Head of caudate nucleus (tissue), 42 donors: ENCODE measurements around the gene MRPL21.
A peak's percentile ranks its signal among the peaks of the same experiment; 100 is the strongest.

Source experiments
- DNase-seq, 42 donors: peaks; one replicate each; pipeline versions ENCODE4 v3.0.0 to v3.0.0-alpha.2; 2020 to 2021; ENCODE audit warnings: mixed read lengths in 7 of 42
- intact Hi-C: fragments of 100-400 bp; cut with DNase I; formaldehyde crosslinking; loops from one replicate; pipeline ENCODE4 v1.15.0; 2022

Gene MRPL21

DNA sequence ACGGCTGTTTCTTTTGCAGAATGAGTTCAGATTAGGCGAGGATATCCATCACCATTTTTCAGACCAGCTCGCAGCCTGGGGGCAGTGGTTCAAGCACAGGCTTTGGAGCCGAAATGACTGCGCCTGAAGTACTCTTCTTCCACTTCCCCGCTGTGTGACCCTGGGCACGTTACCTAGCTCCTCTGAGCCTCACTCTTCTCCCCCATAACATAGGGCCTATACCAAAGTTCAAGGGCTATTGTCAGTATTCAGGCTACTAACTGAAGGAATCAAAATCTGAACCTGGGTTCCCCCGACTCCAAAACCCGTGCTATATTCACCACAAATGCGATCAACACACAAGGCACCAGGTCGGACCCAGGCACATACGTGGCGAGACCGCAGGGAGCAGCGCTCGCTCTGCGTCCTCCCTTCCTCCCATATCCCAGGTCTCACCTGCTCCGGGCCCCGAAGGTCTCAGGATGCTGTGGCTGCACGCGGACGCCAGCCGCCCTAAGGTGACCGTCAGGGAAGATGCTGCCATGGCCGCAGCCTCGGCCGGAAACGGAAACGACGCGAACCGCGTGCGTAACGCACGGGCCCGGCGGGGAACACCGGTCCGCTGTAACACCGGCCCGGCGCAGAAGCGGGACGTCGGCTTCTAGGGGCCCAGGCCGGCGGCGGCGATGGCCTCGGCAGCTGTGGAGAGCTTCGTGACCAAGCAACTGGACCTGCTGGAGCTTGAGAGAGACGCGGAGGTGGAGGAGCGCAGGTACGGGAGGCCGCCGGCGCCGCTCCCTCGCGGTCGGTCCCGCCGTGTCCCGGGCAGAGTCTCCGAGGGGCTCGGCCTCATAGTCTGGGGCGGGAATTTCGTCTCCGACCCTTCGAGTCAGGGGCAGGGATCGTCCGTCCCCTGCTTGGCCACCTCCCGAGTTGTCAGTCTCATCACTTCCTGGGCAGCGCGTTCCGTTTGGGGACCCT lies at the start of gene MRPL21, which contains the start of gene IGHMBP2:
TSS of gene MRPL21 (minus strand) at position 545 of the 960 bp plus-strand sequence. CDS start at position 523, 22 bp downstream.
TSS of gene IGHMBP2 (plus strand) at position 604 of the 960 bp plus-strand sequence. CDS start at position 666, 62 bp downstream.
- intact Hi-C loops = no loop called here
- peak; percentile 75 to 96 (median 90) for DNase-seq

DNA sequence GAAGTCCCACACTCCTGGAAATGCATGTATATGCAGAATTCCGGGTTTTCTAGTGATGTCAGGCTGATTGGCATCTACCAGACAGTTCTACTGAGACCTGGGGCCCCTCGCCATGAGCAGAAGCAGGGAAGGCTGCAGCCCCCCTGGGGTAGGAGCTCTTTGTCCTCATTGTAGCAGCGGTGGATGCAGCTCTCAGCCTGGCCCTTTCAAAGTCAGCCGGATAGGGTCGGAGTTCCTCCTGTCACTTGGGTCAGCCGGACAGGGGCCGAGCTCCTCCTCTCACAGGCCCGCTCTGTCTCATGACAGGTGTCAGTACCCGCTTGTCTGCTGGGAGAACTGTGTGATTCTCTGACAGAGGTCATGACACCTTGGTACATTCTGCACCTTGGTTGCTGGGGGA lies 47.1 kb upstream of the MRPL21 start:
- intact Hi-C loops = no loop called here
- no peak for DNase-seq

DNA sequence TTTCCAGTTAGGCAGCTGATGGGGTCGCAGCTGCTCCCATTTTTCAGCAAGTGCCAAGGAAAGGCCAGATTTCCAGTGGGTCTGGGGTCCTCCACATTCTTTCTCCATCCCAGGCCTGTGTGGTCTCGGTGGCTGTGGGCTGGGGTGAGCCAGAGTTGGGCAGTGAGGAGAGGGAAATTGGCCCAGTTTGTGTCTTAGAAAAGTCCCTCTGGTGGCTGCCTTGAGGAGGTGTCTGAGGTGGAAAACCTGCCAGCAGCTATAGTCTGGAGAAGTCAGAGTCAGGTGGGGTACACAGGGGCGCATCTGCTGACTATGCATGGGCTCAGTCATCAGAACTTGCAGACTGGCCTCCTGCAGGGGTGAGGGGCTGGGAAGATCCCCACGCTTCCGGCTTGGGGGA lies 46.6 kb upstream of the MRPL21 start:
- intact Hi-C loops = no loop called here
- no peak for DNase-seq

- peak in 6 of 42 donors; percentile 16 to 42 (median 32) for DNase-seq
- intact Hi-C loops = no loop called here
Measured at GRCh38 chr11:68948935-68949334, 45.3 kb upstream of the MRPL21 start.

GRCh38 chr11:68948496-68948895 lies 44.9 kb upstream of the MRPL21 start:
- DNase-seq = no peak
- intact Hi-C loops = no loop called here

DNA sequence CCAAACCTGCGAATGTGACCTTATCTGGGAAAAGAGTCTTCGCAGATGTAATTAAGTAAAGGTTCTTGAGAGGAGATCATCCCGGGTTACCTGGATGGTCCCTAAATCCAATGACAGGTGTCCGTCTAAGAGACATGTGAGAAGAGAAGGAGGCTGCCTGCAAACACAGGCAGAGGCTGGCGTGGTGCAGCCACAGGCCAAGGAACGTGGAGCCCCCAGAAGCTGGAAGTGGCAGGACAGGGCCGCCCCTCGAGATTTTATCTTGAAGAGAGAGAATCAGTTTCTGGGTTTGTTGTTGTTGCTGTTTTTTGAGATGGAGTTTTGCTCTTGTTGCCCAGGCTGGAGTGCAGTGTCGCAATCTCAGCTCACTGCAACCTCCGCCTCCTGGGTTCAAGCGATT lies 43.5 kb upstream of the MRPL21 start:
- DNase-seq = no peak
- intact Hi-C loops = no loop called here

GRCh38 chr11:68946416-68947090 lies 42.9 kb upstream of the MRPL21 start:
- DNase-seq = peak in 1 of 42 donors; percentile 57
- intact Hi-C loops = no loop called here

- no peak for DNase-seq
- intact Hi-C loops = no loop called here
Measured at GRCh38 chr11:68942751-68943271, 39.2 kb upstream of the MRPL21 start.

DNA sequence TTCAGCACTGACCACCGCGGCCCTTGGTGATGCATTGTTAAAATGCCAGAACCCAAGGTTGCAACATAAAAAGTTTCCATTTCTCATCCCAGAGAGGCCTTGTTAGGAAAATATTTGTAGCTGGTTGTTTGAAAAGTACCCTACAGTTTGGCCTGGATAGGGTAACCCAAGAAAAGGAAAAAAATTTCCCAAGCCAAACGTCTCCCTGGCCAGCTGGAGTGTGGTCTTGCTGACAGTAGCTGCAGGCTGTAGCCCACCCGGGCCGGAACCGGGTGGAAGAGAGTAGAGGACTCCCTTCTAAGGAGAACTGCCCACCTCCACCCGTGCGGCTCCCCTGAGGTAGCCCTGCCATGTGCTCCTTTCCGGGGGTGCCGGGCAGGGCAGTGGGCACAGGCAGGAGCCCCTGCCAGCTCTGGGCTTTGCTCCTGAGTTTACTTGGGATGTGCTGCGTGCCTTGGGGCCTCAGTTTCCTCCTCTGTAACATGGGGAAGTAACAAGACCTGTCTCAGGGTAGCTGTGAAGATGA lies 38.5 kb upstream of the MRPL21 start:
- intact Hi-C loops = no loop called here

DNA sequence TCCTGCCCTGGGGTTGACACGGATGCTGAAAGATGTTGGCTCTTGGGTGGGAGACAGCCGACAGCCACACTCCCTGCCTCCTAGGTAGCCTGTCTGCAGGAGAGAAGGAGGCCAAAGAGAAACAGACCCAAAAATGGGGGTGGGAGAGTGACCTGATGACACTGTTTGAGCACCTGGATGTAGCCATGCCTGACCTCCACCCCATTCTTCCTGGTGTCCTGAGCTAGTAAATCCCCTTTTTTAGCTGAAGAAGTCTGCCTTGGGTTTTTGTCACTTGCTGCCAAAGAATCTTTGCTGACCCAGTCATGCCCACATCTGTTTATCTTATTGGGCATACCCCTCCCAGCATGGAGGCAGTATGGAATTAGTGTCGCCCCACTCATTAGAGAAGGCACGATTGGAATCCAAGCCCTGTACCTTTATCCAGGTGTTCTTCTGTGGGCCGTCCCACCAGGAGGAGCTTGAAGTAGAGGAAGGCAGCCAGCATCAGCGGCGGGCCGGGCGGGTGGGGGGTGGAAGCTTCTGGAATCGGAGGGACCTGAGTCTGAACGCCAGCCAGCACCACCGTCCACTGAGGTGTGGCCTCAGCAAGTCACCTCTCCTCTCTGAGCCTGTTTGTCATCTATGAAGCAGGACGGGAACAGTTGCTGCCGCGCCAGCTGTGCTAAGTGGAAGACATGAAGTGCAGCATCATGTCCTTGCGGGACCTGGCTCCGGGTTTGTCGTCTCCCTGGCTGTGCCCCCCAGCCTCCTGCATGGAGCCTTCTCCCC lies 37.9 kb upstream of the MRPL21 start:
- DNase-seq = no peak
- intact Hi-C loops = no loop called here

More for the DNA sequence above, 38.5 kb upstream of the MRPL21 start:
- no peak for DNase-seq

DNA sequence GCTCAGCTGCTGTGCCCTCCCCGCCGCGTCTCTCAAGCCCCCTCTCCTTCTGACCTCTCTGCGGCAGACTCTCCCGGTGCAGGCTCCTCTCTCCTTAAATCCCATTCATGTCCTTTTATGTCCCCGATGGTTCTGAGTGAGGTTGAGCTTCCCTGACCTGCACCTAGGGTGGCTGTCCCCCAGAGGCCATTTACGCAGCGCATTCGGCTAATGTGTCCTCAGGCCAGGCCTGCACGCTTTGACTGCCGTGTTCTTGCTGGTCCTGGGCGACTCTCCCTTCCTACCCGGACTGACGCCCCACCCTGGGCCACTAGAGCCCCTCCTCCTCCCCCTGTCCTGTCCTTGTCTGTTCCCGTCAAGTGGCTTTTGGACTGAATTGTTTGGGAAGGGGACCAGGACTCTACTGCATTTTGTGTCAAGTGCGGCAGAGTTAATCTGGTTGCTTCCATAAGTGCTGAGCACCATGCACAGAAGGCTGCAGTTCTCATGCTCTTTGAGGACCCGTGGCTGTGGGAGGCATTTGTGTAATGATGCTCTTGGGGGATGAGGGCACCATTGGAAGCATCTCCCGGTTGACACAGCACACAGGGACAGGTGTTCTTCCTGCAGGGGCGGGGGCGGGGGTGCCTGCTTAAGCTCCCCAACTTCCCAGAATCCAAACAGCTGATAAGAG lies 37.2 kb upstream of the MRPL21 start:
- intact Hi-C loops = no loop called here
- DNase-seq = no peak

DNA sequence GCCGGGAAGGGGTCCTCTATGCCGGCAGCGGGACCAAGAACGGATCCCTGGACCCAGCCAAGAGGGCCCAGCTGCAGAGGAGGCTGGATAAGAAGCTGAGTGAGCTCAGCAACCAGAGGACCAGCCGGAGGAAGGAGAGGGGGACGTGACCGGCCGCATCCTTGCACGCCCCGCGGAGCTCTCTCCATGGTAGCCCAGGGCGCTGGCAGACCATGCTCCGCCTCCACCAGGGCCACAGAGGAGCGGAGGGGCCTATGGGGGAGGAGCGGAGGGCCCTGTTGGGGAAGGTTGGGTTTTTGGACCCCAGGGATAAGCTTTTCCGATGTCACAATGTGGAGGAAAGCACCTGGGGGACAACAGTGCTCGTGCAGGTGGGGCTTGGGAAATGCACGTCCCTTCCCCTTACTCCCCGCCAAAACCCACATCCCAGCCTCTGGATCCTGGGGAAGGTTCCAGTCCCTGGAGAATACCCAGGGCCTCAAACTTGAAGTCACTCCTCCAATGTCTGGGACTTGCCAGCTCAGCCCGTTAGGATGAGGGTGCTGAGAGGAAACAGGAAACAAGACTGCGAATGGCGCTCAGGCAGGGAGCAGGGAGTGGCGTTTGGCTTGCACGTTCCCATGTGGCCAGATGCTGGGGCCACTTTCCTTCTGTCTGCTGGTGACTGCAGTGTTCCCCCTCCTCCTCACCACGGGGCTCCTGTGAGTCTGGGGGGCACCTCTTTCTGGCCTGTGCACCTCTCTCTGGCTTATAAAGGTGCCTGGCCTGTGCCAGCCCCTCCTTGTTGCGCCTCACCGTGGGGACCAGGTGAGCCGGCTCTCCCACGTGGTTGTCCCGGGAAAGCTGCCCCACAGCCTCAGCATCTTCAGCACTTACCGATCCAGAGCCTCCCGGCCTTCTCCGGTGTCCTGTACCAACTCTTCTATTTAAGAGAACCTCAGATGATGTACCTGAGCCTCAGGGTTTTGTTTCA lies 36.2 kb upstream of the MRPL21 start:
- no peak for DNase-seq
- intact Hi-C loops = no loop called here

DNA sequence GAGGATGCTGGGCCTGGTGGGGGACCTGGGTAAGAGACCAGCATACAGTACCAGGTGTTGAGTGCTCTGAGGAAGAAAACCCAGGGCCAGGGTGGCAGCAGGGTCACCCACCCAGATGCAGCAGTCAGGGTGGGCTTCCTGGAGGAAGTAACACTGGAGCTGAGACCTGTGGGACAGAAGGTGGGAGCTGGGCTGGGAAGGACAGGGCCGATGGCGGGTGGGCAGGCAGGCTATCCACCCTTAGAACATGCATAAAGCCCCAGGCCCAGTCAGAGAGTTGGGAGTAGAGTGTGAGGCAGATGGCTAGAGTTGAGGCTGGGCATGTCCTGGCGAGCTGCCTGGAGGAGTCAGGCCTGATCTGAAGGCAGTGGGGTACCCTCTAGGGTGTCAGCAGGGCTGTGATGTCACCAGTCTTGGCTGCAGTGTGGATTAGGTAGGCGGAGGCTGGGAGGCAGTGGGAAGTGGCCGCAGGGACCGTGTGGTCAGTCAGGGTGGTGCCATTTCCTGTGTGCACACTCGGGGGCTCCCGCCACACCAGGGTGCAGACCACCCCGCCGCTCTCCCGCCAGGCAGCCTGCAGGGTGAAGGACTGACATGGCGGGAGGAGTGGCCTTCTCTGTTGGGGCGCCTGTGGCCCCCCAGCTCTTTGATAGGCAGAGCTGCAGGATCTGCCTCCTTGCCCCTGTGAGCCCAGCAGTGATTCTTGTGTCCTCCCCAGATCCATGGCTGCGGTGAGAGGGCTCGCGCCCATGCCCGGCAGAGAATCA lies 35.4 kb upstream of the MRPL21 start:
- DNase-seq = no peak
- intact Hi-C loops = no loop called here

GRCh38 chr11:68938088-68938487 lies 34.5 kb upstream of the MRPL21 start:
- DNase-seq = no peak
- intact Hi-C loops = no loop called here

DNA sequence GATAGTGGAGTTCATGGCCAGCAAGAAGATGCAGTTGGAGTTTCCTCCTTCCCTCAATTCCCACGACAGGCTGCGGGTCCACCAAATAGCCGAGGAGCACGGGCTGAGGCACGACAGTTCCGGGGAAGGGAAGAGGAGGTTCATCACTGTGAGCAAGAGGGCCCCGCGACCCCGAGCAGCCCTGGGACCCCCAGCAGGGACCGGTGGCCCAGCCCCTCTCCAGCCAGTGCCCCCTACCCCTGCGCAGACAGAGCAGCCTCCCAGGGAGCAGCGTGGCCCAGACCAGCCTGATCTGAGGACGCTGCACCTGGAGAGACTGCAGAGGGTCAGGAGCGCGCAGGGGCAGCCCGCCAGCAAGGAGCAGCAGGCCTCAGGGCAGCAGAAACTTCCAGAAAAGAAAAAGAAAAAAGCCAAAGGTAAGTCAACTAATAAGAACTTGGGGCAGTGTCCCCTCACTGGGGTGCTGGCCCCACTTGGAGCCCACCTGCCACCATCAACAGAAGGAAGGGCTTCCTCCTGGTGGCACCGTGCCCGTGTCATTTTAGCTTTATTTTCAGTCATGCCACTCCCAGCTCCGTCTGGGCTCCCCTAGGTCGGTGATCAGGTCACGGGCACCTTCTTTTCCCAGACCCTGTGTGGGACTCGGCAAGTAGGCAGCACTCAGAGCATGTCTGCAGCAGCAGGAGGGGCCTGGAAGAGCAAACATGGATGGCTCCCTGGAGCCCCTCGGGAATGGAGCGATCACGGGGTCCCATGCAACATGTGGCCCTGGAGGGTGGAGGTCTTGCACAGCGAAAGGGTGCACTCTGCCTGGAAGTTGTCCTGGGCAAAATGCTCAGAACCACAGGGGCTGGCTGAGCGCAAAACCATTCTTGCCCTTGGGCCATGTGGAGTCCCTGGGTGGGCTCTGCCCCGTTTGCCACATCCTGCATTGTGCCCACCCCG lies 33.3 kb upstream of the MRPL21 start:
- no peak for DNase-seq
- intact Hi-C loops = no loop called here

DNA sequence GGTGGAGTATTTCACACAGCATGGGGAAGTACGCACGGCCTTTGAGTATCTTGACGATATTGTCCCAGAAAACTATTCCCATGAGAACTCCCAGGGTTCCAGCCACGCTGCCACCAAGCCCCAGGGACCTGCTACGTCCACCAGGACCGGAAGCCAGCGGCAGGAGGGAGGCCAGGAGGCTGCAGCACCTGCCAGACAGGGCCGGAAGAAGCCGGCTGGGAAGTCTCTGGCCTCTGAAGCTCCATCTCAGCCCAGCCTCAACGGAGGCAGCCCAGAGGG lies 32.7 kb upstream of the MRPL21 start:
- intact Hi-C loops = no loop called here
- no peak for DNase-seq
